ENCODE results near the gene PRKD3. TPM values are rescaled to one million over a fixed set of nuclear protein-coding genes. Genes with fewer than 3 reads are reported as not detected.
A peak's percentile ranks its signal among the peaks of the same experiment; 100 is the strongest.

PRKD3 gene
- total and polyA plus RNA-seq, 2 of the 13 experiments (the other 11 are each of a cell fraction or from before 2014, with no cell fraction given) = 11.6 to 38.4 TPM

DNA sequence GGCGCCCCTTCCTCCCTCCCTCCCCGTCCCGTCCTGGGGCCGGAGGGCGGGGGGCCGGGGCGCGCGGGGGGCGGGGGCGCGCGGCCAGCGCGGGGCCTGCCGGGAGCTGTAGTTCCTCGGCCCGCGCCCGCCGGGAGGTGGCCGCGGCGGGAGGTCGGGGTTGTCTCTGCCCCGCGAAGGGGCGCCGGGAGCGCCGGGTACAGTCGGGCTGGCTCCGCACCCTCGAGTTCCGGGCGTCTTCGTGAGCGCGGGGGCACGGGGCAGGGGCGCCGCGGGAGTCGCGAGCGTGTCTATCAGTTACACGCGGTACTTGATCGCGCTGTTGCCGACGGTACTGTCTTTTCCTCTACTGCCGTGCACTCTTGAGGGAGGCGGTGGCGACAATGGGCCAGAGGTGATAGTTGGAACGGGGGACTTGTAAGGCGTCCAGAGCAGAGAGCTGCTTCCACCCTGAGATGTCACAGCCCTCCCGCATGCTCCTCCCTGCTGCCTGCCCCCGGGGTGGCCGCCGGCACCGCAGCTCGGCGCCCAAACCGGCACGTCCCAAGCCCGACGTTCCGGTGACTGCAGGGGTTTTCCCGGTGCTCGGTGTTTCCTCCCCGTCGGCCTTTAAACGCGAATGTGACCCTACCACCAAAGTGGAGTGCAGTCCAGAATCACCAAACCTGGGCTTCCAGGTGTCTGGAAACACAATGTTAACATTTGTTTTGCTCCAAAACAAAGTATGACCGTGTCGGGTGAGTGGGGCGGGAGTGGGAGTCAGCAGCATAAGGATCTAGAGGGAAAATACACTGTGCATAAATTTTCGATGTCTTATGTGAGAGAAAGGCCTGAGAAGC, at the start of gene PRKD3 (continued):
- TF ChIP-seq, protein P1, sequence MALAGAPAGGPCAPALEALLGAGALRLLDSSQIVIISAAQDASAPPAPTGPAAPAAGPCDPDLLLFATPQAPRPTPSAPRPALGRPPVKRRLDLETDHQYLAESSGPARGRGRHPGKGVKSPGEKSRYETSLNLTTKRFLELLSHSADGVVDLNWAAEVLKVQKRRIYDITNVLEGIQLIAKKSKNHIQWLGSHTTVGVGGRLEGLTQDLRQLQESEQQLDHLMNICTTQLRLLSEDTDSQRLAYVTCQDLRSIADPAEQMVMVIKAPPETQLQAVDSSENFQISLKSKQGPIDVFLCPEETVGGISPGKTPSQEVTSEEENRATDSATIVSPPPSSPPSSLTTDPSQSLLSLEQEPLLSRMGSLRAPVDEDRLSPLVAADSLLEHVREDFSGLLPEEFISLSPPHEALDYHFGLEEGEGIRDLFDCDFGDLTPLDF (CRISPR knock-in tag; IDR thresholded peaks at IDR 0.05) = no peak
- TF ChIP-seq XBP1 (CRISPR knock-in tag; IDR thresholded peaks at IDR 0.05) (no peak), JUN (CRISPR knock-in tag; IDR thresholded peaks at IDR 0.05) (no peak), ZNF225 (CRISPR knock-in tag; IDR thresholded peaks at IDR 0.05) (peak; percentile 68; the same call in 1 of the 2 replicates), ARNT (IDR thresholded peaks at IDR 0.05) (no peak), SAFB2 (CRISPR knock-in tag; IDR thresholded peaks at IDR 0.05; ENCODE audit: borderline replicate concordance, low read depth) (no peak), ZNF660 (CRISPR knock-in tag; IDR thresholded peaks at IDR 0.05; ENCODE audit: borderline replicate concordance, low read depth) (no peak), MEF2D (CRISPR knock-in tag; IDR thresholded peaks at IDR 0.05) (no peak), CREB1 (IDR thresholded peaks at IDR 0.05) (no peak), CREB1 (CRISPR knock-in tag; IDR thresholded peaks at IDR 0.05) (no peak), SRSF1 (optimal IDR thresholded peaks at IDR 0.05; ENCODE audit: low read depth, low read length) (no peak), SNAPC2 (CRISPR knock-in tag; IDR thresholded peaks at IDR 0.05) (no peak), HCFC1 (IDR thresholded peaks at IDR 0.05; ENCODE audit: low read depth, low read length) (peak; percentile 67), FOXK1 (CRISPR knock-in tag; IDR thresholded peaks at IDR 0.05; ENCODE audit: borderline replicate concordance, low read depth) (no peak), KAT2B (IDR thresholded peaks at IDR 0.05; ENCODE audit: borderline replicate concordance, low read depth, low read length) (no peak), PRMT3 (CRISPR knock-in tag; IDR thresholded peaks at IDR 0.05; ENCODE audit: borderline replicate concordance, low read depth) (no peak), ZNF552 (CRISPR knock-in tag; IDR thresholded peaks at IDR 0.05; ENCODE audit: borderline replicate concordance) (no peak), SIX1 (CRISPR knock-in tag; IDR thresholded peaks at IDR 0.05; ENCODE audit: borderline replicate concordance) (no peak), ARID2 (CRISPR knock-in tag; IDR thresholded peaks at IDR 0.05; ENCODE audit: borderline replicate concordance) (no peak), ZNF326 (CRISPR knock-in tag; IDR thresholded peaks at IDR 0.05; ENCODE audit: borderline replicate concordance) (no peak), ZNF17 (CRISPR knock-in tag; IDR thresholded peaks at IDR 0.05) (no peak), ZNF616 (CRISPR knock-in tag; IDR thresholded peaks at IDR 0.05; ENCODE audit: low read depth) (peak; percentile 58; the same call in 1 of the 2 replicates), ZNF160 (CRISPR knock-in tag; IDR thresholded peaks at IDR 0.05) (no peak; the same call in none of the 2 replicates), IKZF1 (IDR thresholded peaks at IDR 0.05) (no peak), POLR2AphosphoS5 (IDR thresholded peaks at IDR 0.05; ENCODE audit: low read depth, low read length) (no peak), ISX (CRISPR knock-in tag; conservative IDR thresholded peaks at IDR 0.05) (no peak), HNRNPLL (IDR thresholded peaks at IDR 0.05; ENCODE audit: low read depth, low read length, poor library complexity, severe bottlenecking) (peak; percentile 42)
- TF ChIP-seq, protein P2, sequence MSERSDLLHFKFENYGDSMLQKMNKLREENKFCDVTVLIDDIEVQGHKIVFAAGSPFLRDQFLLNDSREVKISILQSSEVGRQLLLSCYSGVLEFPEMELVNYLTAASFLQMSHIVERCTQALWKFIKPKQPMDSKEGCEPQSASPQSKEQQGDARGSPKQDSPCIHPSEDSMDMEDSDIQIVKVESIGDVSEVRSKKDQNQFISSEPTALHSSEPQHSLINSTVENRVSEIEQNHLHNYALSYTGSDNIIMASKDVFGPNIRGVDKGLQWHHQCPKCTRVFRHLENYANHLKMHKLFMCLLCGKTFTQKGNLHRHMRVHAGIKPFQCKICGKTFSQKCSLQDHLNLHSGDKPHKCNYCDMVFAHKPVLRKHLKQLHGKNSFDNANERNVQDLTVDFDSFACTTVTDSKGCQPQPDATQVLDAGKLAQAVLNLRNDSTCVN (CRISPR knock-in tag; IDR thresholded peaks at IDR 0.05; ENCODE audit: borderline replicate concordance) = no peak
- TF ChIP-seq, protein P3, sequence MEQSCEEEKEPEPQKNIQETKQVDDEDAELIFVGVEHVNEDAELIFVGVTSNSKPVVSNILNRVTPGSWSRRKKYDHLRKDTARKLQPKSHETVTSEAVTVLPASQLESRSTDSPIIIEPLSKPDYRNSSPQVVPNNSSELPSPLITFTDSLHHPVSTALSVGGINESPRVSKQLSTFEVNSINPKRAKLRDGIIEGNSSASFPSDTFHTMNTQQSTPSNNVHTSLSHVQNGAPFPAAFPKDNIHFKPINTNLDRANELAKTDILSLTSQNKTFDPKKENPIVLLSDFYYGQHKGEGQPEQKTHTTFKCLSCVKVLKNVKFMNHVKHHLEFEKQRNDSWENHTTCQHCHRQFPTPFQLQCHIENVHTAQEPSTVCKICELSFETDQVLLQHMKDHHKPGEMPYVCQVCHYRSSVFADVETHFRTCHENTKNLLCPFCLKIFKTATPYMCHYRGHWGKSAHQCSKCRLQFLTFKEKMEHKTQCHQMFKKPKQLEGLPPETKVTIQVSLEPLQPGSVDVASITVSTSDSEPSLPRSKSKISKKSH (CRISPR knock-in tag; IDR thresholded peaks at IDR 0.05; ENCODE audit: borderline replicate concordance) = peak; percentile 37; the same call in 1 of the 2 replicates
